PC-9 (cell line): ENCODE measurements around the gene KIF17.

Source experiments
- CTCF ChIP-seq: fragments of 200-600 bp; sonication (generic); conservative IDR thresholded peaks from 2 replicates; pipeline ENCODE4 v1.6.1; 2017; ENCODE audit warnings: mixed run types, antibody characterized with exemption, mild to moderate bottlenecking, moderate library complexity
- EZH2 ChIP-seq: fragments of 200-600 bp; sonication (generic); IDR thresholded peaks from 2 replicates; pipeline ENCODE4 v1.8.0; 2017; ENCODE audit warnings: antibody characterized with exemption, low read depth

GRCh38 chr1:20720631-20721091 is 2.9 kb upstream of the KIF17 start:
- TF ChIP-seq CTCF (no peak), EZH2 (no peak)
